DMS114 treated with DMSO at 0.1 percent for 48 hours (cell line): ENCODE results near the gene PBX1.

Source experiments
- DNase-seq: peaks from one replicate; lab custom pipeline; 2025; ENCODE audit not compliant: unreplicated experiment; lab: John Stamatoyannopoulos, UW

Gene PBX1

GRCh38 chr1:164562947-164563520 lies 4.0 kb downstream of the PBX1 start:
- no peak for DNase-seq

GRCh38 chr1:164563721-164564360 lies 4.9 kb downstream of the PBX1 start:
- no peak for DNase-seq

GRCh38 chr1:164564378-164564777 lies 5.4 kb downstream of the PBX1 start:
- DNase-seq, result no peak

DNA sequence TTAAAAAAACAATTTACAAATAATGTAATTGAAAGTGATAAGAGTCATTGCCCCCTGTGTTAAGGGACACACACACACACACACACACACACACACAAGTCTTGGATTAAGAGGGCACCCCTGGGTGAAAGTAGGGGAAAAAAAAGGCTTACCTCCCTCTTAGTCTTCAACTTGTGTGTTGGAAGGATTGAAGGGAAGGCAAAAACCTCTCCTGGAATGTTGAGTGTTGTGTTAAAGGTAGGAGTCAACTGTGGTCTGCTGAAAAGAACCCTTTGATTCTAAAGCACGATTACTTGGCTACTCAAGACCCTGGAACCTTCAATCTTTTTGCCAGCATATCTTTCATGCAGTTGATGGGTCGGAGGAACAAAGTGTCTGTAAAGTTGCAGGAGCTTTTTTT lies 6.4 kb downstream of the PBX1 start:
- DNase-seq, result no peak

DNA sequence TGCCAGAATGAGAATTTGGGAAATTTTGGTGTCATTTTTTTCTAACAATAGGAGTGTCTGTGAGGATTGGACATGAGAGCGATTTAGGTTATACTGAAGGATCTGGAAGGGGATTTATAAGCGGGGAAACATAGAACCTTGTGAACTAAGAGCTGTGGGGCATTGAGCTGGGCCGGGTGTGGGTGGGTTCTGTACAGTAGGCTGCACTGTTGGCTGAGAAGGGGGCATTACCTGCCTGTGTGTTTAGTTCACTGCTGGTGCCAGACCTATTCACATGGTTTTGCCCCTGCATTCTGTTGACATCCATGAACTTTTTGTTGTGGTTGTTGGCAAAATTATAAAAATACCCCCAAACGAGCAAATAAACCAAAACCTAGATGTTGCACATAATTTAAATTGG lies 8.8 kb downstream of the PBX1 start:
- no peak for DNase-seq

DNA sequence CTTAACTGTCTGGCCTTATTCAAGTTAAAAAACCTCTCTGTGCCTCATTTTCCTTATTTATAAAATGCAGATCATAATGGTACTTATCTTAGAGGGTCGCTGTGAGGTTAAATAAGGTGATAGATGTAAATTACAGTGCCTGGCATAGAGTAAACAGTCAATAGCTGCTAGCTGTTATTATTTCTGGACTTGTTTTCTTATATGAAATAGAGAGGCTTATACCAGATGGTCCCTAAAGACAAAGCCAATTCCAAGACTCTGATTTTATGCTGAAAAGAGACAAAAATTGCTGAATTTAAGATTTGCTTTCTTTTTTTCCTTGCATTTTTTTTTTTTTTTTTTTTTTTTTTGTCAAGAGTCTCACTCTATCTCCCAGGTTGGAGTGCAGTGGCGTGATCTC lies 10.3 kb downstream of the PBX1 start:
- DNase-seq, result no peak

GRCh38 chr1:164569866-164570265 lies 10.9 kb downstream of the PBX1 start:
- DNase-seq, result no peak

DNA sequence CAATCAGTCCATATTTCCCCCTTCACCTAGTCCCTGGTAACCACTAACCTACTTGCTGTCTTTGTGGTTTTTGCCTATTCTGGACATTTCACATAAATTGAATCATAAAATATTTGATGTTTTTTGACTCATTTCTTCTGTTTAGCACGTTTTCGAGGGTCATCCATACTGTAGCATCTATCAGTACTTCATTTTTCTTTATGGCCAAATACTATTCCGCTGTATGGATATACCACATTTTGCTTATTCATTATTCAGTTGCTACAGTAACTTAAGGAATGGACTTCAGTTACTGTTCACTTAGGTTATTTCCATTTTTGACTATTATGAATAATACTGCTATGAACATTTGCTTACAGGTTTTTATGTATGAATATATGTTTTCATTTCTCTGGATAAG lies 12.3 kb downstream of the PBX1 start:
- no peak for DNase-seq

- DNase-seq, result no peak
Measured at GRCh38 chr1:164575356-164575886, 16.4 kb downstream of the PBX1 start.

- no peak for DNase-seq
Measured at GRCh38 chr1:164576291-164577271, 17.6 kb downstream of the PBX1 start.

GRCh38 chr1:164577291-164577690 lies 18.3 kb downstream of the PBX1 start:
- DNase-seq, result no peak

- DNase-seq, result no peak
Measured at GRCh38 chr1:164578479-164579200, 19.7 kb downstream of the PBX1 start.

DNA sequence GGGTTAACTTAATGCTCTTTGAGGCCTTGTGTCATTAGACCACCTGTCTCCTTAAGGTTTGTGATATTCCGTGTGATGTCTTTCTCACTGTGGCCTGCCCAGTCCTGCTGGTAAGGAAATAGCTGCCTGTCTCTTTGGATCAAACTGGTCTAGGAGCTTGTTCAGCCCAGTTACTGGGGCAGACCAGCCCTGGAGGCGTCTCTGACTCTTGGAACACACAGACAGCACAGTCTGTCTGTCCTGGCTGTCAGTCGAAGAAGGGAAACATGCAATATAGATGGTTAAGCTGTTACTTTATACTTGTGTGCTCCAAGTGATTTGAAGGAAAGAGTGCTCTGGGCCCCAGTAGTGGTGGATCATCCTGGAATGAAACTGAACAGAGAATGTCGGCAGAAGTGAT lies 20.4 kb downstream of the PBX1 start:
- no peak for DNase-seq

- DNase-seq, result no peak
Measured at GRCh38 chr1:164581762-164582161, 22.8 kb downstream of the PBX1 start.

DNA sequence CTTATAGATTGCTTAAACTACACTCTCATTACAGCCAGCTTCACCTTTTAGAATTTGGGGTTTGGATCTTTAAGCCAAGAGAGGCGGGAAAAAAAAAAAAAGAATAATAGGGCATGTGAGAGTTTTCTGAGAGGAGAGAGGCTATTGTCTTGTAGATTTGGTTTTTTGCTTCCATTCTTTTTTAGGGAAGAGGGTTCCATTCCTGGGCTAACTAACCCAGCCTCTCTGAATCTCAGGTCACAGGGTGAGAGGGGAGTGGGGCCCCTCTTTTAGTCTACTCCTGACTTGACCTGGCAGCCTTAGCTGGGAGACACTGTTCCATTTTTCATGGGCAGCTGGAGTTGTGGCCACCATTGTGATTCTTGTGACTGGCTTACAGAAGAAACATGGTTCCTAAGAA lies 24.2 kb downstream of the PBX1 start:
- no peak for DNase-seq

DNA sequence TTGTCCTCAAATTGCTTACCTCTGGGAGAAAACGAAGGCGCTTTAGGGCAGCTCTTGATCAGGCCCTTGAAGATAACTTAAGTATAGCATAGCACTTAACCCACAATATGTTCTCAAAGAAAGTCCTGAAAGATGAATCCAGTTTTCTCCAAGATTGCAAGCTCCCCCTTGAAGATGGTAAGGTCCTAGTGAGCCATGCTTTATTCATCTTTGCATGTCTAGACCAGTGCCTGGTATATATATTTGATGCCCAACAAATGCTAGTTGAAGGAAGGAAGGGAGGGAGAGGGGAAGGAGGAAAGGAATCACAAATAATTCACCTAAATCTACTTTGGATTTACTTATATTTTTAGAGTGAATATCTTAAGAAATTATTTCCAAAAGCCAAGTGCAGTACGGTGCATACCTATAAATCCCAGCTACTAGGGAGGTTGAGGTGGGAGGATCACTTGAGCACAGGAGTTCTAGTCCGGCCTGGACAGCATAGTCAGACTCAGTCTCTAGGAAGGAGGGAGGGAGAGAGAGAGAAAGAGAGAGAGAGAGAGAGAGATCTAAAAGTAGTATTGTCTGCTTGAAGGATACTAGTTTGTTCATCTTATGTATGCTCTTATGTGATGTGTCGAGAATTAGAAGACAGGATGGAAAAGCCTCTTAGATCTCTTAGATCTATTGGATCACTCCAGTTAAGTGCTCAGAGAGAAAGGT lies 25.0 kb downstream of the PBX1 start:
- no peak for DNase-seq

GRCh38 chr1:164586591-164586990 lies 27.6 kb downstream of the PBX1 start:
- no peak for DNase-seq

GRCh38 chr1:164587617-164588501 lies 28.9 kb downstream of the PBX1 start:
- DNase-seq, result no peak

GRCh38 chr1:164588516-164589341 lies 29.7 kb downstream of the PBX1 start:
- no peak for DNase-seq
